ENCODE results near the gene KRTAP10-12. TPM values are rescaled to one million over a fixed set of nuclear protein-coding genes. Genes with fewer than 3 reads are reported as not detected.

The KRTAP10-12 gene
- total and polyA plus RNA-seq, 2 experiments from 2014 or later: not detected

DNA sequence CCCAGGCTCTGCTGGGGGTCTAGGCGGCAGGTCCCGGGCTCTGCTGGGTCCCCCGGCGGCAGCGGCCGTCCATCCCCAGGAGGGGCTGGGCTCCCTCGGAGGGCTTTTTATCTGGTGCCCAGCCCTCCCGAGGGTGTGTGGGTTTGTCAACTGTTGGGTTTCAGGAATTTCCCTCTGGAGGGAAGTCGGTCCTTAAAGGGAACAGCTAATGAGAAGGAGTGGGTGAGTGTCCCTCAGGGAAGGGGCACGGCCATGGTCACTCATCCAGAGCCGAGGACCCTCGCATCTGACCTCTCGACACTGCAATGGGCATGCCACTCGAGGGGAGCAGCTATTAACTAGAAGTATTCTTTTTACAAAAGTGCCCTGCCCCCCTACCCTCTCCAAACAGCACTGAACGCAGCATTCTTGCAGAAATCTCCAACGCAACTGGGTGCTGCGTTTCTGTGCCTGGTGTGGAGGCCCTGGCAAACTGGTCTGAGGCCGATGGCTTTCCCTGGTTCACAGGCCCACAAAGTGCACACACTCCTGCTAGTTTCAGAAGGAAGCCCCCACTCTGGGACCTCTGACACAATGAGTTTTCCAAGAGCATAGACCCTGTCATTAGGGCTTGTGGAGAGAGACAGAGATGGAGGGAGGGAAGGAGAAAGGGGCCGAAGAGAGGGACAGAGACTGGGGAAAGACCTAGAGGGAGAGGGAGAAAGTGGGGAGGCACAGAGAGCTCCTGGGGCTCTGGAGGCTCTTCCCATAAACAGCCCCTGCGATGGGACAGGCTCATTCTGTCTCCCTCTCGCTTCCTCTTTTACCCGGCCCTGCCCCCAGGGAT is 15.4 kb downstream of the KRTAP10-12 start:
- H3K9ac ChIP-seq: no peak overlapping the region
- H3K9me2 ChIP-seq (ENCODE audit: insufficient read depth): no peaks in the 10 kb centered on the region
- no peaks in the 10 kb centered on the region for H3F3A ChIP-seq (ENCODE audit: insufficient read depth)
- H3K36me3 ChIP-seq (ENCODE audit: low read depth): no peaks in the 10 kb centered on the region
- H4K20me1 ChIP-seq (ENCODE audit: insufficient read depth): no peaks in the 10 kb centered on the region
- H3K4me1 ChIP-seq (ENCODE audit: insufficient read depth): no peaks in the 10 kb centered on the region
- H3K9me3 ChIP-seq (ENCODE audit: low read depth): no peaks in the 10 kb centered on the region
- 10 to 16% methylated on average over 18 to 22 of the region's 22 CpGs for WGBS, 2 experiments (ENCODE audit: low coverage in 1 of 2, low lambda C conversion rate in 2 of 2, missing lambda C conversion rate in 2 of 2)
- peaks cover 82% of the 10 kb centered on the region for H3K27me3 ChIP-seq (replicated peaks; ENCODE audit: insufficient read depth)
- H3K4me2 ChIP-seq (ENCODE audit: unreplicated experiment): no peak overlapping the region
- TF ChIP-seq EZH2 (IDR thresholded peaks at IDR 0.05; ENCODE audit: insufficient read depth, poor library complexity, severe bottlenecking) (peak; percentile 62), EZH2phosphoT487 (IDR thresholded peaks at IDR 0.05; ENCODE audit: insufficient read depth, low read depth) (peak; percentile 28; the same call in 1 of the 2 replicates)
- no peak overlapping the region for H3K4me3 ChIP-seq
- no peak overlapping the region for H2AFZ ChIP-seq
- in situ Hi-C loops (cut with MboI): no loop called here
- no peak for DNase-seq
- no peak overlapping the region for H3K27ac ChIP-seq
- H3K79me2 ChIP-seq (ENCODE audit: insufficient read depth): no peaks in the 10 kb centered on the region

DNA sequence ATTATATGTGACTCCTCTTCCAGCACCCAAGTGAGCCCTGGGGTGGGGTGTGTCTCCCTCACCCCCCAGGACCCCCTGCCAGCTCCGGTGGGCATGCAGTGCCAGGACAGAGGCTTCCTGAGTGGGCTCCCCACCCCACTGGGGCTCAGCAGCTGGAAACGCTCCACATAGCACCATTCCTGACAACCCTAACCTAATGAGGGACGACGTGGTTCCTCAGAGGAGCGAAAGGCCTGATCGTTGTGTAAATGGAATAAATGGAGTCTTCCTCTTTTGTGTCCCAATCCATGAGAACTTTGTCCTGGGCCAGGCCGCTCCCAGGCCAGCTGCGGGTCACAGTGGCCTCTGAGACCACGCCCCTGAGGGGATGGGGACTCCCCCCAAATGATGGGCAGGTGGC is 16.2 kb downstream of the KRTAP10-12 start:
- H3K9me2 ChIP-seq (ENCODE audit: insufficient read depth): no peaks in the 10 kb centered on the region
- H3K27me3 ChIP-seq (replicated peaks; ENCODE audit: insufficient read depth): peaks cover 83% of the 10 kb centered on the region
- no peak overlapping the region for H3K4me2 ChIP-seq (ENCODE audit: unreplicated experiment)
- H3K79me2 ChIP-seq (ENCODE audit: insufficient read depth): no peaks in the 10 kb centered on the region
- TF ChIP-seq EZH2 (IDR thresholded peaks at IDR 0.05; ENCODE audit: insufficient read depth, poor library complexity, severe bottlenecking) (no peak), EZH2phosphoT487 (IDR thresholded peaks at IDR 0.05; ENCODE audit: insufficient read depth, low read depth) (no peak)
- in situ Hi-C loops (cut with MboI): no loop called here
- no peak overlapping the region for H3K9ac ChIP-seq
- no peaks in the 10 kb centered on the region for H4K20me1 ChIP-seq (ENCODE audit: insufficient read depth)
- no peaks in the 10 kb centered on the region for H3F3A ChIP-seq (ENCODE audit: insufficient read depth)
- H2AFZ ChIP-seq: no peak overlapping the region
- WGBS, 2 experiments (ENCODE audit: low coverage in 1 of 2, low lambda C conversion rate in 2 of 2, missing lambda C conversion rate in 2 of 2): 25 to 35% methylated on average over 8 to 9 of the region's 9 CpGs
- no peak overlapping the region for H3K27ac ChIP-seq
- H3K4me3 ChIP-seq: no peak overlapping the region
- no peaks in the 10 kb centered on the region for H3K36me3 ChIP-seq (ENCODE audit: low read depth)
- H3K4me1 ChIP-seq (ENCODE audit: insufficient read depth): no peaks in the 10 kb centered on the region
- no peaks in the 10 kb centered on the region for H3K9me3 ChIP-seq (ENCODE audit: low read depth)
- no peak for DNase-seq

DNA sequence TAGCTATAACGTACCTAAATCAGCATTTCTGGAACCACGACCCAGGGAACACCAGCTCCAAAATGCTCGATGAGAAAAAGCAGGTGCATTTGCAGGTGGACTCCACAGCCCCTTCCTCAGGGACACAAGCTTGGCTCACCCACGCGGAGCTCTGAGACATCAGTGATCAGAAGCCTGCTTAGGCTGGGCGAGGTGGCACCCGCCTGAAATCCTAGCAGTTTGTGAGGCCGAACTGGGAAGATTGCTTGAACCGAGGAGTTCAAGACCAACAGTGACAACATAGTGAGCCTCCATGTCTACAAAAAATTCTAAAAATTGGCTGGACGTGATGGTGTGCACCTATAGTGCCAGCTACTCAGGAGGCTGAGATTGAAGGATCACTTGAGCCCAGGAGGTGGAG is 16.9 kb downstream of the KRTAP10-12 start:
- H3K79me2 ChIP-seq (ENCODE audit: insufficient read depth): no peaks in the 10 kb centered on the region
- H3K27me3 ChIP-seq (replicated peaks; ENCODE audit: insufficient read depth): peaks cover 80% of the 10 kb centered on the region
- no peak overlapping the region for H3K4me3 ChIP-seq
- no peaks in the 10 kb centered on the region for H3K36me3 ChIP-seq (ENCODE audit: low read depth)
- no peaks in the 10 kb centered on the region for H3K9me2 ChIP-seq (ENCODE audit: insufficient read depth)
- H3K9ac ChIP-seq: no peak overlapping the region
- in situ Hi-C loops (cut with MboI): no loop called here
- H3K4me2 ChIP-seq (ENCODE audit: unreplicated experiment): no peak overlapping the region
- no peak overlapping the region for H2AFZ ChIP-seq
- no peak overlapping the region for H3K27ac ChIP-seq
- H4K20me1 ChIP-seq (ENCODE audit: insufficient read depth): no peaks in the 10 kb centered on the region
- no peak for DNase-seq
- no peaks in the 10 kb centered on the region for H3F3A ChIP-seq (ENCODE audit: insufficient read depth)
- no peak for TF ChIP-seq EZH2phosphoT487 (IDR thresholded peaks at IDR 0.05; ENCODE audit: insufficient read depth, low read depth)
- H3K4me1 ChIP-seq (ENCODE audit: insufficient read depth): no peaks in the 10 kb centered on the region
- no peaks in the 10 kb centered on the region for H3K9me3 ChIP-seq (ENCODE audit: low read depth)
- 51 to 52% methylated on average over 10 of the region's 10 CpGs for WGBS, 2 experiments (ENCODE audit: low coverage in 1 of 2, low lambda C conversion rate in 2 of 2, missing lambda C conversion rate in 2 of 2)

DNA sequence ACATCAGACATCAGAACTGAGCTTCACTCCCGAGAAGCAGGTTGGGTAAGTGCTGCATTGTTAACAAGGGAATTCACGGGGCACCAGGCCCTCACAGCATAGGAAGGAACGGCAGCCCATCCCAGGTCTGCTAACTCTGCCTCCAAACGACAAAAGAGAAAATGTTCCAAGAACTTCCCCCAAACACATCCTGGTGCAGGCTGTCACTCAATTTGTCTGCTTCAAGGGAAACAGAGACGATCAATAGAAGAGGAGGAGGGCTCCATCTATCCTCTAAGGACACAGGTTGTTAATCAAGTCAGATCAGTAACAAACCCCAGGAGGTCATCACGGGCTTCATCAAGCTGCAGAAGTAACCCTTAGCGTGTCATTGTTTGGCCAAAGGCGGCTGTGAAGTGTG is 17.9 kb downstream of the KRTAP10-12 start:
- H3K4me1 ChIP-seq (ENCODE audit: insufficient read depth): no peaks in the 10 kb centered on the region
- H3K79me2 ChIP-seq (ENCODE audit: insufficient read depth): no peaks in the 10 kb centered on the region
- no peak overlapping the region for H3K4me3 ChIP-seq
- H3F3A ChIP-seq (ENCODE audit: insufficient read depth): no peaks in the 10 kb centered on the region
- no peaks in the 10 kb centered on the region for H3K36me3 ChIP-seq (ENCODE audit: low read depth)
- H3K9me3 ChIP-seq (ENCODE audit: low read depth): no peaks in the 10 kb centered on the region
- no peaks in the 10 kb centered on the region for H4K20me1 ChIP-seq (ENCODE audit: insufficient read depth)
- no peak overlapping the region for H3K27ac ChIP-seq
- no peaks in the 10 kb centered on the region for H3K9me2 ChIP-seq (ENCODE audit: insufficient read depth)
- in situ Hi-C loops (cut with MboI): no loop called here
- no peak for DNase-seq
- no peak overlapping the region for H2AFZ ChIP-seq
- TF ChIP-seq EZH2 (IDR thresholded peaks at IDR 0.05; ENCODE audit: insufficient read depth, poor library complexity, severe bottlenecking) (no peak), EZH2phosphoT487 (IDR thresholded peaks at IDR 0.05; ENCODE audit: insufficient read depth, low read depth) (no peak)
- no peak overlapping the region for H3K9ac ChIP-seq
- no peak overlapping the region for H3K4me2 ChIP-seq (ENCODE audit: unreplicated experiment)
- peaks cover 80% of the 10 kb centered on the region for H3K27me3 ChIP-seq (replicated peaks; ENCODE audit: insufficient read depth)
- 6 to 7% methylated on average over 8 of the region's 8 CpGs for WGBS, 2 experiments (ENCODE audit: low coverage in 1 of 2, low lambda C conversion rate in 2 of 2, missing lambda C conversion rate in 2 of 2)
